Mesothelial cell of epicardium (in vitro differentiated cells): ENCODE measurements around the gene CNTN1. TPM values are rescaled to one million over a fixed set of nuclear protein-coding genes. Genes with fewer than 3 reads are reported as not detected.

Experiments used
- DNase-seq, 2 experiments: peaks; one replicate each; pipeline ENCODE4 v3.0.0; 2021; ENCODE audit warnings: low spot score in 2 of 2; ENCODE audit not compliant: unreplicated experiment in 2 of 2
- H3K27ac Mint-ChIP-seq: 2 replicates; pipeline ENCODE4 v1.8.0; 2021; ENCODE audit warnings: mixed read lengths
- H3K27me3 Mint-ChIP-seq: 2 replicates; pipeline ENCODE4 v1.8.0; 2021; ENCODE audit warnings: low read depth, mixed read lengths
- H3K36me3 Mint-ChIP-seq: 2 replicates; pipeline ENCODE4 v1.8.0; 2021; ENCODE audit warnings: mixed read lengths
- H3K4me1 Mint-ChIP-seq: 2 replicates; pipeline ENCODE4 v1.8.0; 2021; ENCODE audit warnings: mixed read lengths
- H3K4me3 Mint-ChIP-seq: 2 replicates; pipeline ENCODE4 v1.8.0; 2021; ENCODE audit warnings: mild to moderate bottlenecking, moderate library complexity, mixed read lengths
- H3K9me3 Mint-ChIP-seq: 2 replicates; pipeline ENCODE4 v1.8.0; 2021; ENCODE audit warnings: mixed read lengths
- CTCF ChIP-seq: fragments of 200-600 bp; sonication (generic); IDR thresholded peaks from one replicate; pipeline ENCODE4 v1.5.0; 2021; ENCODE audit warnings: antibody characterized with exemption; ENCODE audit not compliant: unreplicated experiment
- total RNA-seq: library from RNA; stranded (reverse); gene quantifications from 3 replicates; pipeline ENCODE4 v1.2.1, GENCODE V29; 2021

CNTN1 gene
- total RNA-seq, 1 donor from 2014 or later = 22.4 TPM

- Mint-ChIP-seq H3K36me3 (no peaks in the 10 kb centered on the region), H3K27ac (peak overlapping the region; percentile 21), H3K27me3 (peaks cover 38% of the 10 kb centered on the region), H3K4me1 (peaks cover 14% of the 10 kb centered on the region), H3K4me3 (no peak overlapping the region), H3K9me3 (no peaks in the 10 kb centered on the region)
- TF ChIP-seq CTCF = no peak
- DNase-seq = no peak
These were observed 5.5 kb downstream of the CNTN1 start for GRCh38 chr12:40697566-40698259.

GRCh38 chr12:40701756-40702155 is 9.5 kb downstream of the CNTN1 start:
- no peak for TF ChIP-seq CTCF
- Mint-ChIP-seq H3K27ac (no peak overlapping the region), H3K4me1 (peaks cover 8% of the 10 kb centered on the region), H3K9me3 (no peaks in the 10 kb centered on the region), H3K4me3 (no peak overlapping the region), H3K27me3 (peaks cover 2% of the 10 kb centered on the region), H3K36me3 (no peaks in the 10 kb centered on the region)
- no peak for DNase-seq

GRCh38 chr12:40711121-40711520 is 18.9 kb downstream of the CNTN1 start:
- no peaks in the 10 kb centered on the region for H3K9me3 Mint-ChIP-seq
- no peak overlapping the region for H3K4me3 Mint-ChIP-seq
- no peak overlapping the region for H3K27ac Mint-ChIP-seq
- H3K4me1 Mint-ChIP-seq = no peaks in the 10 kb centered on the region
- no peak for TF ChIP-seq CTCF
- H3K36me3 Mint-ChIP-seq = no peaks in the 10 kb centered on the region
- peaks cover 2% of the 10 kb centered on the region for H3K27me3 Mint-ChIP-seq
- no peak for DNase-seq

GRCh38 chr12:40714636-40715035 is 22.4 kb downstream of the CNTN1 start:
- Mint-ChIP-seq H3K9me3 (no peaks in the 10 kb centered on the region), H3K36me3 (no peaks in the 10 kb centered on the region), H3K27me3 (peaks cover 8% of the 10 kb centered on the region), H3K4me3 (no peak overlapping the region), H3K4me1 (no peaks in the 10 kb centered on the region), H3K27ac (no peak overlapping the region)
- no peak for TF ChIP-seq CTCF
- no peak for DNase-seq

GRCh38 chr12:40716037-40716436 is 23.8 kb downstream of the CNTN1 start:
- H3K4me3 Mint-ChIP-seq = no peak overlapping the region
- TF ChIP-seq CTCF = no peak
- H3K27me3 Mint-ChIP-seq = peaks cover 8% of the 10 kb centered on the region

GRCh38 chr12:40717576-40717975 is 25.3 kb downstream of the CNTN1 start:
- DNase-seq = no peak
- Mint-ChIP-seq H3K27ac (no peak overlapping the region), H3K4me1 (no peaks in the 10 kb centered on the region), H3K9me3 (no peaks in the 10 kb centered on the region), H3K36me3 (no peaks in the 10 kb centered on the region), H3K27me3 (peaks cover 8% of the 10 kb centered on the region), H3K4me3 (no peak overlapping the region)
- no peak for TF ChIP-seq CTCF

More at GRCh38 chr12:40716037-40716436, 23.8 kb downstream of the CNTN1 start:
- no peaks in the 10 kb centered on the region for H3K36me3 Mint-ChIP-seq
- no peaks in the 10 kb centered on the region for H3K9me3 Mint-ChIP-seq
- no peaks in the 10 kb centered on the region for H3K4me1 Mint-ChIP-seq
- no peak overlapping the region for H3K27ac Mint-ChIP-seq
- no peak for DNase-seq
